ENCODE results near the gene SMYD3.
"Not testable (repeated sequence)": the region's sequence is repeated elsewhere in the genome, so short reads cannot be mapped to it uniquely, and the experiment has no call there.

Gene SMYD3

GRCh38 chr1:245728035-245728434 lies 779.0 kb downstream of the SMYD3 start:
- not testable (repeated sequence) for DNase-seq

- DNase-seq: no peak
These were observed 785.6 kb downstream of the SMYD3 start for GRCh38 chr1:245721488-245721887.

- no peak for DNase-seq
These were observed 788.1 kb downstream of the SMYD3 start for GRCh38 chr1:245718951-245719350.

GRCh38 chr1:245718123-245718522 lies 789.0 kb downstream of the SMYD3 start:
- DNase-seq: no peak

GRCh38 chr1:245717611-245718010 lies 789.5 kb downstream of the SMYD3 start:
- DNase-seq: no peak

GRCh38 chr1:245716561-245716960 lies 790.5 kb downstream of the SMYD3 start:
- DNase-seq: no peak

- DNase-seq: no peak
These were observed 791.1 kb downstream of the SMYD3 start for GRCh38 chr1:245715970-245716369.

- DNase-seq: no peak
These were observed 791.8 kb downstream of the SMYD3 start for GRCh38 chr1:245715291-245715701.

GRCh38 chr1:245714027-245714426 lies 793.1 kb downstream of the SMYD3 start:
- not testable (repeated sequence) for DNase-seq

GRCh38 chr1:245710961-245711903 lies 795.8 kb downstream of the SMYD3 start:
- DNase-seq: no peak

GRCh38 chr1:245707941-245708340 lies 799.1 kb downstream of the SMYD3 start:
- no peak for DNase-seq

- DNase-seq: no peak
These were observed 802.3 kb downstream of the SMYD3 start for GRCh38 chr1:245704765-245705164.

GRCh38 chr1:245704341-245704740 lies 802.7 kb downstream of the SMYD3 start:
- no peak for DNase-seq

GRCh38 chr1:245702346-245702745 lies 804.7 kb downstream of the SMYD3 start:
- DNase-seq: no peak

- no peak for DNase-seq
These were observed 805.4 kb downstream of the SMYD3 start for GRCh38 chr1:245701631-245702030.

- no peak for DNase-seq
These were observed 806.4 kb downstream of the SMYD3 start for GRCh38 chr1:245700631-245701030.
